ENCODE measurements around the gene SPEF2.

DNA sequence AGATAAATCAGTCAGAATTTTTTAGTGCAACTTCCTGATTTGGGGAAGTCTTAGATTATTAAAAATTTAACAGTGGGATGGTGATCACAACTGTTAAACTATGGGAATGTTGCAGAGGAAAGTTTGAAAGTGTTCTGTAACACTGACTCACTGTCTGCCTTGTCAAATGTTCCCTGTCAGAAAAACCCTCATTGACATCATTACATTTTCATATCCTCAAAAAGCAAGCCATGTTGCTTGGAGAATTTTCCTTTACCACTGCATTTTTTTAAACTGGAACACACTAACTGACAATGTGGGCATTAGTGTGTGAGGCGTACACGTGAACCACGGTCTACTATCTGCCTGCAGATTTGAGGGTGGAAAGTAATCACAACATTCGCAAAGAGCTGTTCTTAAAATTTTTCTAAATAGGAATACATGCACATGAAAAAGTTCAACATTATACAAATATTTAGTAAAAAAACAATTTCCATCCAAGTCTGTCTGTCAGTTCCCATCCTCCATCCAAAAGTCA lies 210.5 kb downstream of the SPEF2 start:
- no peak for TF ChIP-seq EZH2phosphoT487 (IDR thresholded peaks at IDR 0.05; ENCODE audit: borderline replicate concordance, low read length)
- TF ChIP-seq, protein P1, sequence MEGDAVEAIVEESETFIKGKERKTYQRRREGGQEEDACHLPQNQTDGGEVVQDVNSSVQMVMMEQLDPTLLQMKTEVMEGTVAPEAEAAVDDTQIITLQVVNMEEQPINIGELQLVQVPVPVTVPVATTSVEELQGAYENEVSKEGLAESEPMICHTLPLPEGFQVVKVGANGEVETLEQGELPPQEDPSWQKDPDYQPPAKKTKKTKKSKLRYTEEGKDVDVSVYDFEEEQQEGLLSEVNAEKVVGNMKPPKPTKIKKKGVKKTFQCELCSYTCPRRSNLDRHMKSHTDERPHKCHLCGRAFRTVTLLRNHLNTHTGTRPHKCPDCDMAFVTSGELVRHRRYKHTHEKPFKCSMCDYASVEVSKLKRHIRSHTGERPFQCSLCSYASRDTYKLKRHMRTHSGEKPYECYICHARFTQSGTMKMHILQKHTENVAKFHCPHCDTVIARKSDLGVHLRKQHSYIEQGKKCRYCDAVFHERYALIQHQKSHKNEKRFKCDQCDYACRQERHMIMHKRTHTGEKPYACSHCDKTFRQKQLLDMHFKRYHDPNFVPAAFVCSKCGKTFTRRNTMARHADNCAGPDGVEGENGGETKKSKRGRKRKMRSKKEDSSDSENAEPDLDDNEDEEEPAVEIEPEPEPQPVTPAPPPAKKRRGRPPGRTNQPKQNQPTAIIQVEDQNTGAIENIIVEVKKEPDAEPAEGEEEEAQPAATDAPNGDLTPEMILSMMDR (IDR thresholded peaks at IDR 0.05; ENCODE audit: low read depth, low read length, poor library complexity, severe bottlenecking), result no peak

Measured in DOHH2 (cell line).